Astrocyte of the spinal cord (primary cell): ENCODE measurements around the gene AUTS2.
"Not testable (repeated sequence)": the region's sequence is repeated elsewhere in the genome, so short reads cannot be mapped to it uniquely, and the experiment has no call there.

ENCODE experiments used
- DNase-seq: peaks from one replicate; pipeline ENCODE4 v3.0.0; 2011; ENCODE audit warnings: low read depth, low spot score
- H3K4me3 ChIP-seq: 2 replicates; pipeline ENCODE4 v1.5.1; 2011; ENCODE audit warnings: low read depth, mild to moderate bottlenecking, low read length, moderate library complexity
- in situ Hi-C: cut with HindIII; loops from 2 replicates; pipeline ENCODE4 v1.10.0; 2017; ENCODE audit warnings: low sequenced_read_pairs
- TF ChIP-seq, protein P1 (sequence below): IDR thresholded peaks from 2 replicates; pipeline ENCODE4 v1.5.1; 2012; ENCODE audit warnings: low read depth, mild to moderate bottlenecking, low read length, inconsistent platforms

The AUTS2 gene

GRCh38 chr7:70723339-70723738 lies 1125.1 kb downstream of the AUTS2 start:
- in situ Hi-C loops, result no loop called here
- no peak for DNase-seq
- TF ChIP-seq, protein P1, sequence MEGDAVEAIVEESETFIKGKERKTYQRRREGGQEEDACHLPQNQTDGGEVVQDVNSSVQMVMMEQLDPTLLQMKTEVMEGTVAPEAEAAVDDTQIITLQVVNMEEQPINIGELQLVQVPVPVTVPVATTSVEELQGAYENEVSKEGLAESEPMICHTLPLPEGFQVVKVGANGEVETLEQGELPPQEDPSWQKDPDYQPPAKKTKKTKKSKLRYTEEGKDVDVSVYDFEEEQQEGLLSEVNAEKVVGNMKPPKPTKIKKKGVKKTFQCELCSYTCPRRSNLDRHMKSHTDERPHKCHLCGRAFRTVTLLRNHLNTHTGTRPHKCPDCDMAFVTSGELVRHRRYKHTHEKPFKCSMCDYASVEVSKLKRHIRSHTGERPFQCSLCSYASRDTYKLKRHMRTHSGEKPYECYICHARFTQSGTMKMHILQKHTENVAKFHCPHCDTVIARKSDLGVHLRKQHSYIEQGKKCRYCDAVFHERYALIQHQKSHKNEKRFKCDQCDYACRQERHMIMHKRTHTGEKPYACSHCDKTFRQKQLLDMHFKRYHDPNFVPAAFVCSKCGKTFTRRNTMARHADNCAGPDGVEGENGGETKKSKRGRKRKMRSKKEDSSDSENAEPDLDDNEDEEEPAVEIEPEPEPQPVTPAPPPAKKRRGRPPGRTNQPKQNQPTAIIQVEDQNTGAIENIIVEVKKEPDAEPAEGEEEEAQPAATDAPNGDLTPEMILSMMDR, result no peak
- H3K4me3 ChIP-seq, result no peak overlapping the region

- TF ChIP-seq, protein P1, result no peak
- in situ Hi-C loops, result no loop called here
- no peak overlapping the region for H3K4me3 ChIP-seq
- DNase-seq, result no peak
Observed at GRCh38 chr7:70725448-70725847, 1127.2 kb downstream of the AUTS2 start.

GRCh38 chr7:70726294-70726693 lies 1128.0 kb downstream of the AUTS2 start:
- no peak for DNase-seq
- in situ Hi-C loops, result no loop called here
- no peak overlapping the region for H3K4me3 ChIP-seq
- TF ChIP-seq, protein P1, result no peak

- DNase-seq, result no peak
- TF ChIP-seq, protein P1, result no peak
- in situ Hi-C loops, result no loop called here
- no peak overlapping the region for H3K4me3 ChIP-seq
Observed at GRCh38 chr7:70726951-70727378, 1128.7 kb downstream of the AUTS2 start.

GRCh38 chr7:70727861-70728260 lies 1129.6 kb downstream of the AUTS2 start:
- H3K4me3 ChIP-seq, result no peak overlapping the region
- in situ Hi-C loops, result no loop called here
- DNase-seq, result no peak
- TF ChIP-seq, protein P1, result no peak

GRCh38 chr7:70728872-70729552 lies 1130.7 kb downstream of the AUTS2 start:
- TF ChIP-seq, protein P1, result no peak
- in situ Hi-C loops, result no loop called here
- no peak overlapping the region for H3K4me3 ChIP-seq
- DNase-seq, result peak; percentile 36

DNA sequence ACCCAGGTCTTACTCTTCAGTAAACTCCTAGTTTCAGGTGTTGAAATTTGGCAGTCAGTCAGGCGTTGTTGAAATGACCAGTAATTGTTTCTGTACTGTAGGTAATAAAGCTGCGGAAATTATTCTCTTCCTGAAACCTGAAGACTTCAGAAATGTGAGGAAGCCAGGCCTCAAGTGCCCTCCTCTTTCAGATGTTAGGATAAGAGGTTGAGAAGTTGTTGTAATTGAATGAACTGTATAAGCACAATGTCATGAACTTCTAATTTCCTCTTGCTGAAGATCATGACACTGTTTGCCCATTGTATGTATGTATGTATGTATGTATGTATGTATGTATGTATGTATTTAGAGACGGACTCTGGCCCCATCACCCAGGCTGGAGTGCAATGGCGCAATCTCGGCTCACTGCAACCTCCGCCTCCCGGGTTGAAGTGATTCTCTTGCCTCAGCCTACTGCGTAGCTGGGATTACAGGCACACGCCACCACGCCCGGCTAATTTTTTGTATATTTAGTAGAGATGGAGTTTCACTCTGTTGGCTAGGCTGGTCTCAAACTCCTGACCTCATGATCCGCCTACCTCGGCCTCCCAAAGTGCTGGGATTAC lies 1131.4 kb downstream of the AUTS2 start:
- H3K4me3 ChIP-seq, in situ Hi-C loops, DNase-seq: not testable (repeated sequence)
